Thyroid gland (tissue), 4 donors: ENCODE data around the gene DLG3.

ENCODE experiments used
- POLR2A ChIP-seq, 2 donors: fragments of 450-650 bp; IDR thresholded peaks; one replicate each; pipeline ENCODE4 v1.6.1; 2017; ENCODE audit warnings: antibody characterized with exemption in 2 of 2, mild to moderate bottlenecking in 2 of 2, moderate library complexity in 1 of 2
- TF ChIP-seq, protein P1 (sequence below), 6 experiments: fragments of 200-600 bp in 3 of 6; fragments of 450-650 bp in 3 of 6; sonication (generic) in 3 of 6; IDR thresholded peaks; one replicate each; pipeline ENCODE4 v1.5.1; 2016 to 2019; ENCODE audit warnings: antibody characterized with exemption in 6 of 6, mild to moderate bottlenecking in 2 of 6, inconsistent platforms in 1 of 6, moderate library complexity in 1 of 6

DNA sequence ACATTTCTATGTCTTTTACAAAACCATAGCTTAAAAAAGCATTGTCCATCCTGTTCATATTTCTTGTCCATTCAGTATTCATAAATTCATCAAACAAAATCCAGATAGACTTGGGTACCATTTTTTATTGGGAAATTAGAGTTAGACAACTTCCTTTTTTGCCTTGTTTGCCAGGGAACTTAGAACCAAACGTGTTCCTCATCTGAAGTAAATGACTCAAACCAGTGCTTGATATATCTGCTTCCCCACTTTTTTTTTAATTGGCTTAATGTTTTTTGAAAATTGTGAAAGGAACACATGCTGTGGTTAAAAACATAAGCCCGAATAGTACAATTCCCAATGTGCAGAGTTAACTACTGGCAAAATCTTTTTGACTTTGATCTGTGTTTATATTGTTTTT lies 44.2 kb downstream of the DLG3 start:
- TF ChIP-seq, protein P1, sequence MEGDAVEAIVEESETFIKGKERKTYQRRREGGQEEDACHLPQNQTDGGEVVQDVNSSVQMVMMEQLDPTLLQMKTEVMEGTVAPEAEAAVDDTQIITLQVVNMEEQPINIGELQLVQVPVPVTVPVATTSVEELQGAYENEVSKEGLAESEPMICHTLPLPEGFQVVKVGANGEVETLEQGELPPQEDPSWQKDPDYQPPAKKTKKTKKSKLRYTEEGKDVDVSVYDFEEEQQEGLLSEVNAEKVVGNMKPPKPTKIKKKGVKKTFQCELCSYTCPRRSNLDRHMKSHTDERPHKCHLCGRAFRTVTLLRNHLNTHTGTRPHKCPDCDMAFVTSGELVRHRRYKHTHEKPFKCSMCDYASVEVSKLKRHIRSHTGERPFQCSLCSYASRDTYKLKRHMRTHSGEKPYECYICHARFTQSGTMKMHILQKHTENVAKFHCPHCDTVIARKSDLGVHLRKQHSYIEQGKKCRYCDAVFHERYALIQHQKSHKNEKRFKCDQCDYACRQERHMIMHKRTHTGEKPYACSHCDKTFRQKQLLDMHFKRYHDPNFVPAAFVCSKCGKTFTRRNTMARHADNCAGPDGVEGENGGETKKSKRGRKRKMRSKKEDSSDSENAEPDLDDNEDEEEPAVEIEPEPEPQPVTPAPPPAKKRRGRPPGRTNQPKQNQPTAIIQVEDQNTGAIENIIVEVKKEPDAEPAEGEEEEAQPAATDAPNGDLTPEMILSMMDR (IDR thresholded peaks at IDR 0.05) = no peak
- no peak for TF ChIP-seq POLR2A (IDR thresholded peaks at IDR 0.05)
